Neutrophil (primary cell): Measurements from ENCODE around the gene SIGLECL1.

Experiments used
- H3K27ac ChIP-seq: fragments of 200-600 bp; sonication (generic); 2 replicates; pipeline ENCODE4 v1.5.1; 2016; ENCODE audit warnings: mild to moderate bottlenecking, moderate library complexity
- H3K27me3 ChIP-seq: fragments of 200-600 bp; sonication (generic); 2 replicates; pipeline ENCODE4 v1.6.0; 2016; ENCODE audit warnings: mild to moderate bottlenecking
- H3K36me3 ChIP-seq: fragments of 200-600 bp; sonication (generic); 2 replicates; pipeline ENCODE4 v1.5.1; 2017
- H3K4me1 ChIP-seq, 2 experiments: fragments of 200-600 bp in 1 of 2; sonication (generic) in 1 of 2; 1 replicate in 1 of 2; 2 replicates in 1 of 2; pipeline versions ENCODE4 v1.5.1 to v1.6.1; 2013 to 2016; ENCODE audit warnings: low read depth in 1 of 2, low read length in 1 of 2, mild to moderate bottlenecking in 1 of 2, moderate library complexity in 1 of 2; ENCODE audit not compliant: control insufficient read depth in 1 of 2, insufficient read depth in 1 of 2
- H3K4me3 ChIP-seq, 2 experiments: fragments of 200-600 bp in 1 of 2; sonication (generic) in 1 of 2; 1 replicate in 1 of 2; 2 replicates in 1 of 2; pipeline ENCODE4 v1.5.1; 2013 to 2016; ENCODE audit warnings: low read depth in 1 of 2, low read length in 1 of 2, mild to moderate bottlenecking in 1 of 2, moderate library complexity in 1 of 2
- H3K9me3 ChIP-seq: fragments of 200-600 bp; sonication (generic); 2 replicates; pipeline ENCODE4 v1.5.1; 2016
- TF ChIP-seq, protein P1 (sequence below): fragments of 200-600 bp; sonication (generic); IDR thresholded peaks from 2 replicates; pipeline ENCODE4 v1.5.1; 2016; ENCODE audit warnings: antibody characterized with exemption

Gene SIGLECL1

DNA sequence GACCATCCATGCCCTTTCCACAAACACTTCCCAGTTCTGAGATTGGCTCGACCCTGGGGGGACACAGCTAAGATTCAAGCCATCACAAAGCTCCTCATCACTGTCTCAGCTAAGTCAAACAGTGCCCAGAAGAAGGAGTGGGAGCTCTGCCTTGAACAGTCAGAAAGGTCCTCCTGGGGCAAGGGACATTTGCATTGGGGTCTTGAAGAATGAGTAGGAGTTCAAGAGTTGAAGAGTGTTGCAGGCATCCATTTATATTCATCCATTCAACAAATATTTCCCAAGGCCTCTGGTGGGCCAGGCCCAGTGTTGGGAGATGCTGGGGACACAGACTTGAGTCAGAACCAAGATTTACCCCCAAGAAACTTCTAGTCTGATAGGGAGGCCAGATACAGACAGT lies 67.1 kb downstream of the SIGLECL1 start:
- TF ChIP-seq, protein P1, sequence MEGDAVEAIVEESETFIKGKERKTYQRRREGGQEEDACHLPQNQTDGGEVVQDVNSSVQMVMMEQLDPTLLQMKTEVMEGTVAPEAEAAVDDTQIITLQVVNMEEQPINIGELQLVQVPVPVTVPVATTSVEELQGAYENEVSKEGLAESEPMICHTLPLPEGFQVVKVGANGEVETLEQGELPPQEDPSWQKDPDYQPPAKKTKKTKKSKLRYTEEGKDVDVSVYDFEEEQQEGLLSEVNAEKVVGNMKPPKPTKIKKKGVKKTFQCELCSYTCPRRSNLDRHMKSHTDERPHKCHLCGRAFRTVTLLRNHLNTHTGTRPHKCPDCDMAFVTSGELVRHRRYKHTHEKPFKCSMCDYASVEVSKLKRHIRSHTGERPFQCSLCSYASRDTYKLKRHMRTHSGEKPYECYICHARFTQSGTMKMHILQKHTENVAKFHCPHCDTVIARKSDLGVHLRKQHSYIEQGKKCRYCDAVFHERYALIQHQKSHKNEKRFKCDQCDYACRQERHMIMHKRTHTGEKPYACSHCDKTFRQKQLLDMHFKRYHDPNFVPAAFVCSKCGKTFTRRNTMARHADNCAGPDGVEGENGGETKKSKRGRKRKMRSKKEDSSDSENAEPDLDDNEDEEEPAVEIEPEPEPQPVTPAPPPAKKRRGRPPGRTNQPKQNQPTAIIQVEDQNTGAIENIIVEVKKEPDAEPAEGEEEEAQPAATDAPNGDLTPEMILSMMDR, result no peak
- Histone ChIP-seq H3K27me3 (peaks cover 38% of the 10 kb centered on the region), H3K9me3 (no peaks in the 10 kb centered on the region), H3K4me1 (no peaks in the 10 kb centered on the region), H3K4me3 (no peak overlapping the region), H3K36me3 (no peaks in the 10 kb centered on the region), H3K27ac (no peak overlapping the region)
